ENCODE results near the gene LAMTOR5. TPM values are rescaled to one million over a fixed set of nuclear protein-coding genes. Genes with fewer than 3 reads are reported as not detected.
"Not testable (repeated sequence)": the region's sequence is repeated elsewhere in the genome, so short reads cannot be mapped to it uniquely, and the experiment has no call there.

Gene LAMTOR5
- total and polyA plus RNA-seq, 2 of the 13 experiments (the other 11 are each of a cell fraction or from before 2014, with no cell fraction given), result 96.7 to 400 TPM

DNA sequence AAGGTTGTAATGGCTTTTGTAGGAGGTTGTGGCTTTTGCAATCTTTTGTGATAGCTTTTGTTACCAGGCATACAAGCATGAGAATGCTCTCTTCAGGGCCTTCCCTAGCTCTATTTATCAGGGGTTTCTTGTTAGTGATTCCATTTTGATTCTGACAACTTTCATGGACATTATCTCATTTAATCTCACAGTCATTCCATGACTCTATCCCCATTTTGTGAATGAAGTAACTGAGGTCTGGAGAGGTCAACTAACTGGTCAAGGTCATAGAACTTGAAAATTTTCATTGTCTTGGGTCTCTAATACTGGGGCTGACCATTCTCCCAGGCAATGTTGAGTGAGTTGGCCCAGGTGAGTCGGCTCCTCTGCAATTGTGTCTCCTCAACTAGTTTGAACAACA is 11.2 kb upstream of the LAMTOR5 start (continued):
- TF ChIP-seq, protein P1, sequence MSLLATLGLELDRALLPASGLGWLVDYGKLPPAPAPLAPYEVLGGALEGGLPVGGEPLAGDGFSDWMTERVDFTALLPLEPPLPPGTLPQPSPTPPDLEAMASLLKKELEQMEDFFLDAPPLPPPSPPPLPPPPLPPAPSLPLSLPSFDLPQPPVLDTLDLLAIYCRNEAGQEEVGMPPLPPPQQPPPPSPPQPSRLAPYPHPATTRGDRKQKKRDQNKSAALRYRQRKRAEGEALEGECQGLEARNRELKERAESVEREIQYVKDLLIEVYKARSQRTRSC (CRISPR knock-in tag; IDR thresholded peaks at IDR 0.05; ENCODE audit: low read depth), result no peak
- TF ChIP-seq SP5 (CRISPR knock-in tag; IDR thresholded peaks at IDR 0.05; ENCODE audit: borderline replicate concordance, low read depth) (no peak), ZNF703 (CRISPR knock-in tag; IDR thresholded peaks at IDR 0.05; ENCODE audit: borderline replicate concordance) (no peak)

DNA sequence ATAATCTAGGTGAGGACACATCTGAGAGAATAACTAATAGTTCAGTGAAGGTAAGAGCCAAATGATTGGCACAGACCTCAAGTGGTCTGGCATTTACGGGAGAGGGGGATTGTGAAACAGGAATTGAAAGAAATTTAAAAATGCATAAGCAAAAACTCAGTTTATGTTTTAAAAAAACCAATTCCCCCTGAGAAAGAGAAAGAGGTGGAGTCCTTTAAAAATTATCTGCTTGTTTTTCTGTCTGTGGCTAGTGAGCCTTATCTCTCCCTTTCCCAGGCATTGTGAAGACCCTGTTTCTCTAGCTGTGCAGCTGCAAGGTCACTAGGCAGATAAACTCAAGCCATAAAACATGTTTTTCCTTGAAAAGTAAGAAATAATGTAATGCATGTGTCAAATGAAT is 5.6 kb upstream of the LAMTOR5 start:
- H3K27me3 ChIP-seq (ENCODE audit: control insufficient read depth in 1 of 2, insufficient read depth in 2 of 2, low read length in 2 of 2); intact Hi-C loops (cut with micrococcal nuclease; ENCODE audit: unreplicated experiment); H3K4me3 ChIP-seq (replicated peaks in 1 of 3; ENCODE audit: insufficient read depth in 1 of 3, low read depth in 2 of 3, low read length in 3 of 3); H3K36me3 ChIP-seq (replicated peaks in 1 of 2; ENCODE audit: control insufficient read depth in 1 of 2, insufficient read depth in 2 of 2, low read length in 2 of 2); DNase-seq (ENCODE audit: low spot score); POLR2A ChIA-PET; H3K27ac ChIP-seq (ENCODE audit: extremely low read length, insufficient read depth, low read length); H3K79me2 ChIP-seq (ENCODE audit: insufficient read depth, low read length); H4K20me1 ChIP-seq (ENCODE audit: insufficient read depth, low read length); H3K9me3 ChIP-seq (ENCODE audit: low read length); ATAC-seq; FAIRE-seq; H3K4me2 ChIP-seq (ENCODE audit: low read depth, low read length); H2AFZ ChIP-seq (ENCODE audit: low read length); H3K9ac ChIP-seq (ENCODE audit: insufficient read depth, low read depth, low read length); BruUV-seq (replicated peaks): not testable (repeated sequence)
- peaks cover 12% of the 10 kb centered on the region for H3K4me1 ChIP-seq (ENCODE audit: insufficient read depth, low read length)
- CTCF ChIA-PET (ENCODE audit: low intra/inter-chr PET ratio, low total read pairs), result interaction anchor here (1.0 to 2.1 kb wide), 5 partner anchors 41 to 210 kb away, joined by 4 to 28 read pairs (median 5); no protein-coding TSS in a partner anchor
- WGBS (ENCODE audit: low lambda C conversion rate), result 96% methylated on average over 1 of the region's 1 CpG
- in situ Hi-C loops (cut with HindIII; ENCODE audit: extremely low pct_ligation_motif_present, low pct_unique_long_range_greater_than_20kb), result loop anchor here (5.0 kb wide), 1 partner anchor 49 kb away; no protein-coding TSS in a partner anchor

DNA sequence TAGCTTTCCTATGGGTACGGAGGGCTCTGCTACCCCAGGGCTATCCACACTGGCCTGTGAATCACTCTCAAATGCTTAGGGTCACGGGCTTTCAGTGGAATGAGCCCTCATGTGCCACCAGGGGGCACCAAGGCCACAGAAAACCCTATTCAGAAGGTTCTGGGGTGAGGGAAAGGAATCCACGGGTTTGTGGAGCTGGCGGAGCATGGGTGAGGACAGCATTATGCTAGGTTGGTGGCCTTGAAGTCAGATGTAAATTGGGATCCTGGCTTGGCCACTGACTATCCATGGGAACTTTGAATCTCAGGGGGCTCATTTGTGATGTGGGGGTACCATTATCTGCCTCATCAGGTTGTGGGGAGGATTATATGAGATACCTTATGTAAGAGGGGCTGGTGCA is 5.1 kb upstream of the LAMTOR5 start:
- Histone ChIP-seq H2AFZ (ENCODE audit: low read length) (no peak overlapping the region), H3K9ac (ENCODE audit: insufficient read depth, low read depth, low read length) (no peak overlapping the region), H3K4me2 (ENCODE audit: low read depth, low read length) (no peak overlapping the region), H4K20me1 (ENCODE audit: insufficient read depth, low read length) (no peaks in the 10 kb centered on the region), H3K27me3 (ENCODE audit: control insufficient read depth in 1 of 2, insufficient read depth in 2 of 2, low read length in 2 of 2) (no peaks in the 10 kb centered on the region; a peak in 1 of 5 replicates), H3K36me3 (replicated peaks in 1 of 2; ENCODE audit: control insufficient read depth in 1 of 2, insufficient read depth in 2 of 2, low read length in 2 of 2) (no peaks in the 10 kb centered on the region), H3K79me2 (ENCODE audit: insufficient read depth, low read length) (peaks cover 3% of the 10 kb centered on the region), H3K4me1 (ENCODE audit: insufficient read depth, low read length) (peaks cover 13% of the 10 kb centered on the region), H3K27ac (ENCODE audit: extremely low read length, insufficient read depth, low read length) (no peak overlapping the region), H3K9me3 (ENCODE audit: low read length) (no peaks in the 10 kb centered on the region), H3K4me3 (replicated peaks in 1 of 3; ENCODE audit: insufficient read depth in 1 of 3, low read depth in 2 of 3, low read length in 3 of 3) (no peak overlapping the region)
- ATAC-seq, result peak; percentile 89
- intact Hi-C loops (cut with micrococcal nuclease; ENCODE audit: unreplicated experiment), result loop anchor here (1.0 kb wide), 1 partner anchor 209 kb away; no protein-coding TSS in a partner anchor
- in situ Hi-C loops (cut with HindIII; ENCODE audit: extremely low pct_ligation_motif_present, low pct_unique_long_range_greater_than_20kb), result loop anchor here (5.0 kb wide), 1 partner anchor 50 kb away; no protein-coding TSS in a partner anchor
- no TSS peak for BruUV-seq (replicated peaks)
- ChIA-PET CTCF (ENCODE audit: low intra/inter-chr PET ratio, low total read pairs) (interaction anchor here (1.0 to 2.1 kb wide), 5 partner anchors 42 to 209 kb away, joined by 4 to 28 read pairs (median 5); no protein-coding TSS in a partner anchor), POLR2A (no interaction called here)
- 8% methylated on average over 2 of the region's 4 CpGs for WGBS (ENCODE audit: low lambda C conversion rate)
- DNase-seq (ENCODE audit: low spot score), result peak; percentile 69
- peak; percentile 67 for FAIRE-seq
- TF ChIP-seq, protein P2, sequence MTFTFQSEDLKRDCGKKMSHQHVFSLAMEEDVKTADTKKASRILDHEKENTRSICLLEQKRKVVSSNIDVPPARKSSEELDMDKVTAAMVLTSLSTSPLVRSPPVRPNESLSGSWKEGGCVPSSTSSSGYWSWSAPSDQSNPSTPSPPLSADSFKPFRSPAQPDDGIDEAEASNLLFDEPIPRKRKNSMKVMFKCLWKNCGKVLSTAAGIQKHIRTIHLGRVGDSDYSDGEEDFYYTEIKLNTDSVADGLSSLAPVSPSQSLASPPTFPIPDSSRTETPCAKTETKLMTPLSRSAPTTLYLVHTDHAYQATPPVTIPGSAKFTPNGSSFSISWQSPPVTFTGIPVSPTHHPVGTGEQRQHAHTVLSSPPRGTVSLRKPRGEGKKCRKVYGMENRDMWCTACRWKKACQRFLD (CRISPR knock-in tag; IDR thresholded peaks at IDR 0.05; ENCODE audit: borderline replicate concordance), result no peak
- TF ChIP-seq TRIM24 (CRISPR knock-in tag; IDR thresholded peaks at IDR 0.05) (no peak), SNAPC2 (CRISPR knock-in tag; IDR thresholded peaks at IDR 0.05) (no peak), ZSCAN30 (CRISPR knock-in tag; IDR thresholded peaks at IDR 0.05) (no peak), KLF15 (CRISPR knock-in tag; IDR thresholded peaks at IDR 0.05; ENCODE audit: borderline replicate concordance) (no peak), SP1 (IDR thresholded peaks at IDR 0.05) (no peak), SP1 (CRISPR knock-in tag; IDR thresholded peaks at IDR 0.05) (no peak), HNF4G (IDR thresholded peaks at IDR 0.05; ENCODE audit: borderline replicate concordance, low read depth, low read length) (no peak), HNF4G (CRISPR knock-in tag; IDR thresholded peaks at IDR 0.05; ENCODE audit: borderline replicate concordance, low read depth) (no peak), TEAD3 (CRISPR knock-in tag; optimal IDR thresholded peaks at IDR 0.05; ENCODE audit: borderline replicate concordance) (peak; percentile 56)
- TF ChIP-seq, protein P3, sequence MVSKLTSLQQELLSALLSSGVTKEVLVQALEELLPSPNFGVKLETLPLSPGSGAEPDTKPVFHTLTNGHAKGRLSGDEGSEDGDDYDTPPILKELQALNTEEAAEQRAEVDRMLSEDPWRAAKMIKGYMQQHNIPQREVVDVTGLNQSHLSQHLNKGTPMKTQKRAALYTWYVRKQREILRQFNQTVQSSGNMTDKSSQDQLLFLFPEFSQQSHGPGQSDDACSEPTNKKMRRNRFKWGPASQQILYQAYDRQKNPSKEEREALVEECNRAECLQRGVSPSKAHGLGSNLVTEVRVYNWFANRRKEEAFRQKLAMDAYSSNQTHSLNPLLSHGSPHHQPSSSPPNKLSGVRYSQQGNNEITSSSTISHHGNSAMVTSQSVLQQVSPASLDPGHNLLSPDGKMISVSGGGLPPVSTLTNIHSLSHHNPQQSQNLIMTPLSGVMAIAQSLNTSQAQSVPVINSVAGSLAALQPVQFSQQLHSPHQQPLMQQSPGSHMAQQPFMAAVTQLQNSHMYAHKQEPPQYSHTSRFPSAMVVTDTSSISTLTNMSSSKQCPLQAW (CRISPR knock-in tag; IDR thresholded peaks at IDR 0.05), result peak; percentile 22; the same call in 1 of the 2 replicates

All from HepG2 (cell line).